K562 (cell line): ENCODE measurements around the gene PHLDA3. TPM values are rescaled to one million over a fixed set of nuclear protein-coding genes. Genes with fewer than 3 reads are reported as not detected.

Experiments used
- ATAC-seq: fragments of 200-7000 bp; cut with Tn5 transposase; 3 replicates; pipeline ENCODE4 v1.9.1; 2020; ENCODE audit warnings: moderate library complexity
- BruUV-seq: library from RNA; stranded (reverse); fragments of 400-500 nt; replicated peaks from 2 replicates; lab custom pipeline; 2021; lab: Mats Ljungman, UMichigan
- CTCF ChIA-PET: fragments of 300-600 bp; formaldehyde crosslinking; extraction: SDS; loops from one replicate; lab custom pipeline; 2021; ENCODE audit warnings: low intra/inter-chr PET ratio; lab: Yijun Ruan, JAX
- POLR2A ChIA-PET: fragments of 300-600, 350-650 bp; sonication (Branson Sonifier 250); formaldehyde crosslinking; extraction: SDS; loops from one replicate; lab custom pipeline; 2021; ENCODE audit warnings: antibody characterized with exemption, inconsistent platforms; lab: Yijun Ruan, JAX
- DNase-seq, 4 experiments: peaks; one replicate each; pipeline versions ENCODE4 v3.0.0 to v3.0.0-alpha.2; 2011 to 2018; ENCODE audit warnings: low spot score in 3 of 4, mixed read lengths in 3 of 4; ENCODE audit errors: extremely low read depth in 1 of 4
- FAIRE-seq: peaks from 2 replicates; lab custom pipeline; 2011; peaks lifted over from hg19 to GRCh38; lab: Jason Lieb, UNC
- H2AFZ ChIP-seq: 2 replicates; pipeline ENCODE4 v1.6.0; 2011; ENCODE audit warnings: low read depth, low read length, control low read depth, inconsistent platforms
- H3K27ac ChIP-seq: fragments of 200-600 bp; 3 replicates; pipeline ENCODE4 v1.8.0; 2011; ENCODE audit warnings: low read depth, mild to moderate bottlenecking, control low read depth, inconsistent platforms, low read length, moderate library complexity, mixed read lengths; ENCODE audit errors: extremely low read depth
- H3K27me3 ChIP-seq, 2 experiments: fragments of 300-600 bp in 1 of 2; 2 replicates in 1 of 2; 3 replicates in 1 of 2; pipeline versions ENCODE4 v1.6.0 to v1.8.0; 2011; ENCODE audit warnings: inconsistent platforms in 2 of 2, low read length in 2 of 2, mild to moderate bottlenecking in 1 of 2, mixed read lengths in 1 of 2, moderate library complexity in 1 of 2; ENCODE audit not compliant: control insufficient read depth in 2 of 2, insufficient read depth in 2 of 2
- H3K36me3 ChIP-seq: fragments of 300-600 bp; 3 replicates; pipeline ENCODE4 v1.8.0; 2011; ENCODE audit warnings: mild to moderate bottlenecking, low read length, inconsistent platforms; ENCODE audit not compliant: control insufficient read depth, insufficient read depth
- H3K4me1 ChIP-seq, 2 experiments: fragments of 200-600 bp in 1 of 2; replicated peaks in 1 of 2; 2 replicates in 1 of 2; 3 replicates in 1 of 2; pipeline versions ENCODE4 v1.5.1 to v1.8.0; 2011; ENCODE audit warnings: inconsistent platforms in 2 of 2, low read length in 2 of 2, mild to moderate bottlenecking in 1 of 2, mixed read lengths in 1 of 2, moderate library complexity in 1 of 2; ENCODE audit not compliant: control insufficient read depth in 2 of 2, insufficient read depth in 2 of 2
- H3K4me2 ChIP-seq: 2 replicates; pipeline ENCODE4 v1.6.1; 2011; ENCODE audit warnings: low read length, control low read depth, inconsistent platforms, mixed read lengths; ENCODE audit not compliant: insufficient read depth
- H3K4me3 ChIP-seq: fragments of 200-600 bp; sonication (generic), shearing (Covaris generic); 2 replicates; pipeline ENCODE4 v1.5.1; 2016; ENCODE audit warnings: control low read depth, inconsistent platforms
- H3K79me2 ChIP-seq: fragments of 200-600 bp; 3 replicates; pipeline ENCODE4 v1.8.0; 2011; ENCODE audit warnings: low read length, inconsistent platforms; ENCODE audit not compliant: control insufficient read depth, insufficient read depth
- H3K9ac ChIP-seq, 2 experiments: 2 replicates each; pipeline versions ENCODE4 v1.6.0 to v1.6.1; 2011; ENCODE audit warnings: low read depth in 2 of 2, low read length in 2 of 2, control low read depth in 1 of 2, inconsistent platforms in 1 of 2, mild to moderate bottlenecking in 1 of 2, mixed read lengths in 1 of 2; ENCODE audit not compliant: insufficient read depth in 1 of 2
- H3K9me1 ChIP-seq: one replicate; pipeline ENCODE4 v1.6.0; 2011; ENCODE audit warnings: inconsistent platforms, mild to moderate bottlenecking, low read length, moderate library complexity; ENCODE audit not compliant: control insufficient read depth, insufficient read depth
- H3K9me3 ChIP-seq: replicated peaks from 2 replicates; pipeline ENCODE4 v1.5.1; 2011; ENCODE audit warnings: low read depth, low read length, inconsistent platforms; ENCODE audit not compliant: control insufficient read depth, insufficient read depth
- H4K20me1 ChIP-seq: replicated peaks from 2 replicates; pipeline ENCODE4 v1.6.1; 2011; ENCODE audit warnings: low read length, inconsistent platforms, mixed read lengths; ENCODE audit not compliant: control insufficient read depth, insufficient read depth
- CBFA2T2 ChIP-seq: fragments of 450-650 bp; conservative IDR thresholded peaks from 2 replicates; pipeline ENCODE4 v1.6.1; 2017; ENCODE audit warnings: mild to moderate bottlenecking
- CEBPG ChIP-seq, 3 experiments: fragments of 200-800 bp in 1 of 3; sonication (Bioruptor generic) in 1 of 3; sonication (generic) in 1 of 3; formaldehyde crosslinking in 1 of 3; IDR thresholded peaks in 2 of 3; conservative IDR thresholded peaks in 1 of 3; 2 replicates each; pipeline versions ENCODE4 v1.6.1 to v1.8.0; 2016 to 2022; ENCODE audit warnings: missing compliant biosample characterization in 2 of 3, missing genetic modification characterization in 2 of 3, mild to moderate bottlenecking in 1 of 3, missing genetic modification reagents in 1 of 3
- FOSL1 ChIP-seq: fragments of 200-800 bp; sonication (Bioruptor generic); conservative IDR thresholded peaks from 2 replicates; pipeline ENCODE4 v1.6.1; 2016; ENCODE audit warnings: missing genetic modification characterization, missing compliant biosample characterization
- GATA2 ChIP-seq: sonication (generic); formaldehyde crosslinking; IDR thresholded peaks from 2 replicates; pipeline ENCODE4 v1.4.0; 2020; ENCODE audit warnings: mild to moderate bottlenecking, missing genetic modification reagents
- HNRNPL ChIP-seq: fragments of 200-400 bp; formaldehyde crosslinking; IDR thresholded peaks from 2 replicates; pipeline ENCODE4 v1.6.1; 2017; ENCODE audit warnings: low read depth, mild to moderate bottlenecking, low read length
- MXI1 ChIP-seq: IDR thresholded peaks from 2 replicates; pipeline ENCODE4 v1.6.1; 2011; ENCODE audit warnings: low read depth, mild to moderate bottlenecking, improper control_type of control experiment, low read length
- NR1H2 ChIP-seq: sonication (generic); formaldehyde crosslinking; IDR thresholded peaks from 2 replicates; pipeline ENCODE4 v1.4.0; 2020; ENCODE audit warnings: mild to moderate bottlenecking, missing genetic modification reagents
- NRF1 ChIP-seq, 2 experiments: fragments of 450-650 bp; IDR thresholded peaks in 1 of 2; conservative IDR thresholded peaks in 1 of 2; 2 replicates each; pipeline ENCODE4 v1.6.1; 2014; ENCODE audit warnings: mild to moderate bottlenecking in 2 of 2
- PRMT5 ChIP-seq: sonication (generic); formaldehyde crosslinking; IDR thresholded peaks from 2 replicates; pipeline ENCODE4 v1.5.0; 2020; ENCODE audit warnings: missing genetic modification reagents
- PURB ChIP-seq: sonication (generic); formaldehyde crosslinking; IDR thresholded peaks from 2 replicates; pipeline ENCODE4 v1.9.0; 2021; ENCODE audit warnings: low read depth, mild to moderate bottlenecking, missing genetic modification reagents
- SMARCE1 ChIP-seq: fragments of 450-650 bp; IDR thresholded peaks from 2 replicates; pipeline ENCODE4 v1.7.1; 2016; ENCODE audit warnings: mild to moderate bottlenecking
- TAL1 ChIP-seq: fragments of 450-650 bp; IDR thresholded peaks from 2 replicates; pipeline ENCODE4 v1.6.1; 2016; ENCODE audit warnings: mild to moderate bottlenecking
- TCF7 ChIP-seq: sonication (generic); IDR thresholded peaks from 2 replicates; pipeline ENCODE4 v1.6.1; 2016; ENCODE audit warnings: antibody characterized with exemption, borderline replicate concordance
- TRIM24 ChIP-seq, 2 experiments: fragments of 450-650 bp; IDR thresholded peaks; 2 replicates each; pipeline ENCODE4 v1.6.1; 2016
- ZNF589 ChIP-seq: fragments of 200-800 bp; sonication (Bioruptor generic); IDR thresholded peaks from 2 replicates; pipeline ENCODE4 v1.6.1; 2016; ENCODE audit warnings: low read depth, missing genetic modification characterization, missing compliant biosample characterization
- ZNF644 ChIP-seq: fragments of 200-800 bp; sonication (Bioruptor generic); IDR thresholded peaks from 2 replicates; pipeline ENCODE4 v1.6.1; 2016; ENCODE audit warnings: low read depth, missing genetic modification characterization, missing compliant biosample characterization
- whole genome bisulfite sequencing: fragments of 100-300 bp; shearing (Covaris generic); methylation state at CpG from one replicate; pipeline ENCODE4 v1.1.6; 2016; ENCODE audit warnings: low coverage, mixed read lengths; ENCODE audit not compliant: insufficient coverage; ENCODE audit errors: missing lambda C conversion rate; 5-methylcytosine and 5-hydroxymethylcytosine counted together
- in situ Hi-C: fragments of 300-500 bp; cut with MboI; formaldehyde crosslinking; loops from 4 replicates; pipeline ENCODE4 v1.15.0; 2018; ENCODE audit warnings: inconsistent platforms, mixed read lengths
- intact Hi-C: fragments of 100-400 bp; cut with micrococcal nuclease; formaldehyde crosslinking; loops from 2 replicates; pipeline ENCODE4 v1.14.2; 2022
- polyA plus RNA-seq, 8 experiments: library from polyadenylated mRNA; depleted of rRNA in 4 of 8; stranded (reverse) in 5 of 8; unstranded in 3 of 8; fragments of >200 nt; fragmentation: Nextera tagmentation in 2 of 8; fragmentation: Illumina TruSeq in 1 of 8; extraction: Ambion mirVana in 2 of 8; extraction: Trizol in 1 of 8; gene quantifications; 2 replicates each; pipeline versions ENCODE4 v1.2.1 to v1.2.3, GENCODE V29; 2011 to 2014; ENCODE audit warnings: inconsistent platforms in 1 of 8, missing spikeins in 1 of 8
- total RNA-seq, 7 experiments: library from RNA; depleted of rRNA in 6 of 7; stranded (reverse); fragments of >200 nt in 6 of 7; fragmentation: Illumina TruSeq in 2 of 7; extraction: Trizol in 2 of 7; gene quantifications; 2 replicates each; pipeline versions ENCODE4 v1.2.1 to v1.2.3, GENCODE V29; 2011 to 2021; ENCODE audit warnings: low replicate concordance in 1 of 7
- TF ChIP-seq, protein P1 (sequence below): IDR thresholded peaks from 2 replicates; pipeline ENCODE4 v1.6.1; 2012; ENCODE audit warnings: low read depth, low read length, improper control_type of control experiment, borderline replicate concordance

The PHLDA3 gene
- total and polyA plus RNA-seq, 9 of the 15 experiments (the other 6 are each of a cell fraction or from before 2014, with no cell fraction given), result 0.11 to 0.27 TPM; not detected in 7

DNA sequence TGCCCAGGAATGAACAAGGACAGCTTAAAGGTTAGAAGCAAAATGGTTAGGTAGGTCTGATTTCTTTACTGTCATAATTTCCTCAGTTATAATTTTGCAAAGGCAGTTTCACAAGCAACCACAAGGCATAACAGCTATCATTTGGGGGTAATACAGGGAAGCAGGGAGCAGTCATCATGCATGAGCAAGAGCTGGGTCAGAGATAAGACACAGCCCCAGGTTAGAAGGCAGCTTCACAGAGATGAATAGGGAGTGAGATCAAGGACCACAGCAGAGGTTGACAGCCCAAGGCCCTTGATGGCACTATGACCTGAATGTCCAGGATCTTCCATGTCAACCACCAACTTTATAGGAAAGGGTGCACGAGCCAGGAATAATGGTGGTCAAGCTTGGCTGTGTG lies 46.9 kb upstream of the PHLDA3 start (continued):
- TF ChIP-seq NRF1 (conservative IDR thresholded peaks at IDR 0.05 in 1 of 2, IDR thresholded peaks at IDR 0.05 in 1 of 2) (0 out of 4 replicates have a peak, but pooled peaks of 1 of the 2 experiments have one; percentile 28), ZNF589 (CRISPR knock-in tag) (0 out of 2 replicates have a peak, but pooled peaks have one; percentile 35), FOSL1 (tag) (peak; percentile 68)
- TF ChIP-seq, protein P1, sequence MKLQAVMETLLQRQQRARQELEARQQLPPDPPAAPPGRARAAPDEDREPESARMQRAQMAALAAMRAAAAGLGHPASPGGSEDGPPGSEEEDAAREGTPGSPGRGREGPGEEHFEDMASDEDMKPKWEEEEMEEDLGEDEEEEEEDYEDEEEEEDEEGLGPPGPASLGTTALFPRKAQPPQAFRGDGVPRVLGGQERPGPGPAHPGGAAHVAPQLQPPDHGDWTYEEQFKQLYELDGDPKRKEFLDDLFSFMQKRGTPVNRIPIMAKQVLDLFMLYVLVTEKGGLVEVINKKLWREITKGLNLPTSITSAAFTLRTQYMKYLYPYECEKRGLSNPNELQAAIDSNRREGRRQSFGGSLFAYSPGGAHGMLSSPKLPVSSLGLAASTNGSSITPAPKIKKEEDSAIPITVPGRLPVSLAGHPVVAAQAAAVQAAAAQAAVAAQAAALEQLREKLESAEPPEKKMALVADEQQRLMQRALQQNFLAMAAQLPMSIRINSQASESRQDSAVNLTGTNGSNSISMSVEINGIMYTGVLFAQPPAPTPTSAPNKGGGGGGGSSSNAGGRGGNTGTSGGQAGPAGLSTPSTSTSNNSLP, result 0 out of 2 replicates have a peak, but pooled peaks have one; percentile 36

DNA sequence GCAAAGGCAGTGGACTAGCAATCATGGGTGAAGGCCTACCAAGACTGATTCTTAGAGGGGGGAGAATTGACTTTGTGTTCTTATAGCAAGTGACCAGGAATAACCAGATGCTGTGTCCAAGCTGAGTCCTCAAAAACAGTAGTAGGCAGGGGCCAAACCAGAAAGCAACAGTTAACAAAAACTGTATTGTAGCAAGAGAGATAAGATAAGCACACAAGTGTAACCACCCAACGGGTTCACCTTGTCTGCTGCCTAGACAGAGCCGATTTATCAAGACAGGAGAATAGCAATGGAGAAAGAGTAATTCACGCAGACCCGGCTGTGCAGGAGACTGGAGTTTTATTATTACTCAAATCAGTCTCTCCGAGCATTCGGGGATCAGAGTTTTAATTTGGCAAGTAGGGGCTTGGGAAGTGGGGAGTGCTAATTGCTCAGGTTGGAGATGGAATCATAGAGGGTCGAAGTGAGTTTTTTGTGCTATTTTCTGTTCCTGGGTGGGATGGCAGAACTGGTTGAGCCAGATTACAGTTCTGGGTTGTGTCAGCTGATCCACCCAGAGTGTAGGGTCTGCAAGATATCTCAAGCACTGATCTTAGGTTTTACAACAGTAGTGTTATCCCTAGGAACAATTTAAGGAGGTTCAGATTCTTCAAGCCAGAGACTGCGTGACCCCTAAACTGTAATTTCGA lies 46.2 kb upstream of the PHLDA3 start:
- Histone ChIP-seq H2AFZ (peak overlapping the region; percentile 44; the same call in 1 of the 2 replicates), H3K27me3 (no peaks in the 10 kb centered on the region), H3K9me1 (no peaks in the 10 kb centered on the region), H3K36me3 (no peaks in the 10 kb centered on the region), H3K9me3 (no peaks in the 10 kb centered on the region), H3K27ac (no peak overlapping the region), H4K20me1 (no peaks in the 10 kb centered on the region), H3K79me2 (no peaks in the 10 kb centered on the region), H3K4me3 (no peak overlapping the region), H3K4me1 (peaks cover 18 to 42% of the 10 kb centered on the region in 2 experiments), H3K9ac (no peak overlapping the region), H3K4me2 (peak overlapping the region; percentile 42)
- intact Hi-C loops (no loop called here), in situ Hi-C loops (no loop called here)
- peak in 1 of 4 experiments; percentile 68 for DNase-seq
- POLR2A ChIA-PET, result interaction anchor here (1.2 to 1.6 kb wide), 3 partner anchors 17 to 33 kb away, joined by 3 to 4 read pairs (median 3); no protein-coding TSS in a partner anchor
- FAIRE-seq, result peak; percentile 70
- WGBS, result 9% methylated on average over 9 of the region's 9 CpGs
- ATAC-seq, result peak; percentile 28
- no TSS peak for BruUV-seq
- CTCF ChIA-PET, result interaction anchor here (1.1 to 6.7 kb wide), 3 partner anchors 32 to 80 kb away, joined by 3 to 166 read pairs (median 30); no protein-coding TSS in a partner anchor
- TF ChIP-seq SMARCE1, result peak; percentile 42; the same call in 1 of the 2 replicates
- TF ChIP-seq PURB (CRISPR knock-in tag), result no peak
- TF ChIP-seq TAL1, result peak; percentile 41; the same call in 1 of the 2 replicates
- TF ChIP-seq ZNF644, result no peak
- TF ChIP-seq TCF7, result no peak
- TF ChIP-seq GATA2 (CRISPR knock-in tag), result peak; percentile 32; the same call in 1 of the 2 replicates
- no peak for TF ChIP-seq MXI1
- no peak for TF ChIP-seq CEBPG (CRISPR knock-in tag; IDR thresholded peaks at IDR 0.05)
- TF ChIP-seq CEBPG (tag; conservative IDR thresholded peaks at IDR 0.05 in 1 of 2, IDR thresholded peaks at IDR 0.05 in 1 of 2), result no peak
- 0 out of 2 replicates have a peak, but pooled peaks have one; percentile 69 for TF ChIP-seq NR1H2 (CRISPR knock-in tag)
- TF ChIP-seq PRMT5 (CRISPR knock-in tag), result no peak
- peak; percentile 30 for TF ChIP-seq CBFA2T2
- no peak for TF ChIP-seq HNRNPL
- peak in 1 of 2 experiments; percentile 15; a peak in 1 of 4 replicates for TF ChIP-seq TRIM24 (IDR thresholded peaks at IDR 0.05)
